ENCODE measurements around the gene IMPACT.

IMPACT gene

DNA sequence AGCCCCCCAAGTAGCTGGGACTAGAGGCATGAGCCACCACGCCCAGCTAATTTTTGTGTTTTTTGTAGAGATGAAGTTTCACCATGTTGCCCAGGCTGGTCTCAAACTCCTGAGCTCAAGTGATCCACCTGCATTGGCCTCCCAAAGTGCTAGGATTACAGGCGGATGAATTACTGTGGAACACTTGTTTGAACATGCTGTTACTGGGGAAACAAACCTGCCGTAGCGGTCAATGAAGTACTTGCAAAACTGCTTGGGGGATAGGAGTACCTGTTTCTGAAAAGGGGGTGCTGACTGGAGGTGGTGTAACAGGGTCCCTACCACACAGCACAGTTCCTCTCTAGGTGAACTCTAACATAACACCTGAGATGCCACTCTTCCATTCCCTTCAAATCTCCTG lies 5.9 kb upstream of the IMPACT start:
- no peak for DNase-seq (ENCODE audit: low read depth in 2 of 3, low spot score in 1 of 3)

DNA sequence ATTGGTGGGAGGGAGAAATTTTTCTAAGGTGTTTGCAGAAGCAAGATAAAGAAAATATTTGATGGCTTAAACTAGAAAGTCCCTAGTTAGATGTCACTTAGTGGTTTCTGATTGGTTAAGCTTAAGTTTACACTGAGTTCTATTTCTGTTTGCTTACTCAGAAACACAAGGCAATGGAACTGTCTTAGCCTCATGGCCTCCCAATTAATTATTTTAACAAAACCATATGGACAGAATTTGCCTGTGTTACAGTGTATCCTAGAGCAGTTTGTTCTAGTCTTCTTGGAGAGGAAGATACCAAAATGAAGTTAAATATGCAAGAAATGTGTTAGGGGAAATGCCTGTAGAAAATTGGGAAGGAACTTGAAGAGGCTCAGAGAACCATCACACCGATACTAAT lies 4.6 kb upstream of the IMPACT start:
- DNase-seq (ENCODE audit: low read depth in 2 of 3, low spot score in 1 of 3): no peak

DNA sequence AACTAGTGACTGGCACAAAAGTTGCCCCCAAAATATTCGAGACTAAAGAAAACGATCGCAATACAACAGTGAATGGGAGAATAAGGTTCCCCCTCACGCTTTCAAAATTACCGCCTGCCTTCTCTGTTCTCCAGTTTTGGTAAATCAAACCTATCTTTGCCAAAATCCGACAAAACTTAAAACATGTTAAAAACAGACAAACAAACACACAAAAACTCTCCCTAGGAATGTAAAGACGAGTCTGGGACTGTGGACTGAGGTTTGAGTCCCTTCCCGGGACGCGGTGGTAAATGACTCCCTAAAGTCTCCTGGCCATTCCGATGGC lies 435 bp upstream of the IMPACT start:
- no peak for DNase-seq (ENCODE audit: low read depth in 2 of 3, low spot score in 1 of 3)

DNA sequence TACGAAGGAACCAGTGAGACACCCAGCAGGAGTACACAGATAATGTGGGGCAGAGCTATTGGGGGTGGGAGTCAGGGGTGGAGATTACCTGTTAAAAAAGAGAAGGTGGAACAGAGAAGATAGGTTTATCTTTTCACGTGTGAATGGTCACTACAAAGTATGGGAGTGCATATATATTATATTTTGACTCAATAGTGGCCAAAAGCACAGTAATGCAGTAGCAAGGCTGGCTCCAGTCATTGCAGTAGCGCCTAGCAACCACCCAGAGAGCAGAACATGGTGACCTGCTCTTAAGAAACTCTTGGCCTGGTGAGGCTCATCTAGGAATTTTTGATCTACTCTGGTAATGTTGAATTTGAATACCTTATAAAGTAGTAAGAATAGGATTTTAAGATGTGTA lies 1.0 kb downstream of the IMPACT start:
- DNase-seq (ENCODE audit: low read depth in 2 of 3, low spot score in 1 of 3): no peak

DNA sequence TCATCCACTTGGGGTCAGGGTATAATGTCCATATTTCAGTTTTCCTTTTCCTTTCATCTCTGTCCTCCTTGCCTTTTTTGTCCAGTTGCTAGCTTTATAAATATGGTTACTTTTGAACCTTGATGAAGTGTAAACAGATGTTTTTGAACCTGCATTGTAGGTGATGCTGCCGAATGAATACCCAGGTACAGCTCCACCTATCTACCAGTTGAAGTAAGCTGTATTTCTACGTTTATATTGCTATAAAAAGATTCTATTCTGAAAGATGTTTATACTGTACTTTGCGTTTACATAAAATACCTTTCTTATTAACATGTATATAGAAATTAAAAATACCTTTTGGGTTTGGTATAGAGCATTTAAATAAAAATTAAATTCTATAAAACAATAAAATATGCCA lies 2.2 kb downstream of the IMPACT start:
- DNase-seq (ENCODE audit: low read depth in 2 of 3, low spot score in 1 of 3): no peak

DNA sequence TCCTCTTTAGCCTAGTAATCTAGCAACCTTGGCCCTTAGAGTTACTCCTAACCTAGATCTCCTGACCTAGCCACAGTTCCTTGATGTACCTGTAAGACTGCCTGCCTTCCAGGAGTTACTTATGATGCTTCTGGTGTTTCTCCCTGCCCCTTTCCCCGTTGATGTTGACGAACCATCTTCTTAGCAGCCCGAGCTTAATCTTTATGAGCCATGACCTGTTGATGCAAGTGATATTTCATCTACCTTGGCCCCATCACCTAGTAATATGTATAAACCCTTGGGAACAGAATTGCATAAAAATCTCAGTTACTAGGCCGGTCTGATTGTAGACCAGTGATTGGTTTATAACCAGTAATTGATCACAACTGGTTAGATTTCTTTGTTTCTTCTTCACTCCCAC lies 2.7 kb downstream of the IMPACT start:
- DNase-seq (ENCODE audit: low read depth in 2 of 3, low spot score in 1 of 3): no peak

DNA sequence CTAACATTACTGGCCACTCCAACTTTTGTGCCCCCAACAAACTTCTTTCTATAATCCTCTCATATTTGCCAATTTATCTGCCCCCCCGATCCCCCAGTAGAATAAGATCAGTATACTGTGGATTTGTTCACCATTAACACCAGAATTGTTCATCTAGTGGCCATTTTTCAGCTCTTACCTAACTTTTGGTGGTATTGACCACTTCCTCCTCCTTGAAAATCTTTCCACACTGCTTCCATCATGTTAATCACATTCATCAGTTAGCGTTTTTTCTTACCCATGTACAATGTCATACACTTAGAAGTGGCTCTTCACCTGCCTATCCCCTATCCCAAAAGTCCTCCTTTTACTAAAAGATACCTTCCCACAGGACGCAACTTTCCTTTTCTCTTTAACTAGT lies 6.1 kb downstream of the IMPACT start:
- DNase-seq (ENCODE audit: low read depth in 2 of 3, low spot score in 1 of 3): no peak

DNA sequence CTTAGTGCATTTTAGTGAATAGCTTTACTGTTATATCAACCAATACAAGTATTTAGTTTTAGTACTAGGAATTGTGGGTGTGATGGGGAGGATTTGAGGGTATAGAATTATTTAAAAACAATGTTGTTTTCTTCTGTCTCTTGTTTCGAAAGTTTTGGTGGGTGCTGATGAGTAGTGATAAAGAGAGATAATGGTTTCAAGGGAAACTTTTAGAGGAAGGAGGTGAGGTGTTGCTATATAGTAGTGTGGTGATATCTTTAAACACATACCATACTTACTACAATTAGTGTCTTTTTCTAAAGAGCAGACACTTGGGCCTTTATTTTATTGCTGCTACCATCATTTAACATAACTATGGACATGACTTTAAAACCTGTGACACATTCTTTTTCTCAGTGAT lies 10.5 kb downstream of the IMPACT start:
- DNase-seq (ENCODE audit: low read depth in 2 of 3, low spot score in 1 of 3): no peak

DNA sequence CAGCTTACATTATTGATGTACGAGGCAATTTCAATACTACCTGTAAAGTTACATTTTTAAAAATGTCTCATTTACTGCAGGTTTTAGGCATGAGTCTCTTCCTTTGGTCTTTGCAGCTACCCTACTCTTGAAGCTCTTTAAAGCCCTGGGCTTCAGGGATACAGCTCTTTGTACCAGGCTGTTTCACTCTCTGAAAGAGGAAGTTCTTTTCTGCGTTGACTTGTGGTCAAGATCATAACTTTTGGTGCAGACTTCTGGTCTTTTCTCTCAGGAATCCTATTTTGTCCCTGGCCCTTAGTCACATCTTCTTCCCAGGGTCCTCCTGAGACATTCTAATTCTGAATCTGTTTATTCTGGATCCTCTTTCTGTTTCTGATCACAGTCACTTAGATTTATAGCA lies 17.4 kb downstream of the IMPACT start:
- DNase-seq (ENCODE audit: low read depth in 2 of 3, low spot score in 1 of 3): no peak

DNA sequence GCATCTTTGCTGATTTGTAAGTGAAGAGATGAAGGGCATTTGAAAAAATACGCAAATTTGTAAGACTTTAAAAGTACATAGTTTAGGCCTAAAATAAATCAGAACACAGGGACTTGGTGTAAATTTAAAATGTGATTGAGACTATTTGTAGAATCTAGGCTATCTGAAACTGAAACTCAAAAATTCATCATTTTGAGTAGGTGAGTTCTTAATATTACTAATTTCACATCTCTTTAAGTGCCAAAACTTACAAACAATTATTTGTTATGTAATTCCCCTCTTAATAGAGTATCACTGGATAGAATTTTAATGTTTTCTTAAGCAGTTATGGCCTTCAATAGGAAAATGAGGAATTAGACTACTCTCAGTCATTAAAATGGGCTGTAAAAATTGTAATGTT lies 20.0 kb downstream of the IMPACT start:
- no peak for DNase-seq (ENCODE audit: low read depth in 2 of 3, low spot score in 1 of 3)

DNA sequence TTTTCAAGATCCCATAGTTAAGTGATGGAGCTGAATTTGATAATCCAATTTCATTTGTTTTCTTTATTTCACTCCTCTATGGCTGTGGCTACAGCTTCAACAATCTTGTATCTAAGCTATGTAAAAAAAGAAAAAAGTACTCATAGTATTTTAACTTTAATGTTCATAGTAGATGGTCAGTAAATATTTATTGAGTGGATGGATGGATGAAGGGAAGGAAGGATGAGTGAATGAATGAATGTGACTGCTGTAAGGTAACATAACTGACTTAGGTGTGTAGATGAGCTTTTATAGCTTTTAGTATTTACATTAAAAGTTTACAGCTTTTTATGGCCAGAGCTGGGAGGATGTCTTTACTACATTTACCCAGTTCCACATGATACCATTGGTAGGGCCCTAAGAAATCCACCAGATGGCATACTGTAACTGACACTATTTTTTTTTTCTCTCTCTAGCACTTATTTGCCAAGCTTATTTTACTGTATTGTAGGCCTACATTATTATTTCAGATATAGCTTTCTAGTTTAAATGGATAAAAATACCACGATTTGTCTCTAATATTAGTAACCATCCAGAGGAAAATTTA lies 20.6 kb downstream of the IMPACT start:
- DNase-seq (ENCODE audit: low read depth in 2 of 3, low spot score in 1 of 3): no peak

DNA sequence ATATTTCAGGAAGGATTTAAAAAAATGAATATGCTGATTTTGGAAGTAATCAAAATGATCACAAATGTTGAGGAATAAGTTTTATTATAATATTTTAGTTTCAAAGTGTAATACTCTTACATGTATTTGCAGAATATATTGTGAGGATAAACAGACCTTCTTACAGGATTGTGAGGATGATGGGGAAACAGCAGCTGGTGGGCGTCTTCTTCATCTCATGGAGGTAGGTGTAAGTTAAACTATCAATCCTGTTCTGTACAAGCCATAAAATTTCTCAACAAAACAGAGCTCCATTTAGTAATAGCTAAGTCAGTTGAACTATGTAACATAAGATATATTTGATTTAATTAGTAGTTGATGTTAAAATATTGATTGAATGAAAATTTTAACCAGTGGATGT lies 21.5 kb downstream of the IMPACT start:
- no peak for DNase-seq (ENCODE audit: low read depth in 2 of 3, low spot score in 1 of 3)

DNA sequence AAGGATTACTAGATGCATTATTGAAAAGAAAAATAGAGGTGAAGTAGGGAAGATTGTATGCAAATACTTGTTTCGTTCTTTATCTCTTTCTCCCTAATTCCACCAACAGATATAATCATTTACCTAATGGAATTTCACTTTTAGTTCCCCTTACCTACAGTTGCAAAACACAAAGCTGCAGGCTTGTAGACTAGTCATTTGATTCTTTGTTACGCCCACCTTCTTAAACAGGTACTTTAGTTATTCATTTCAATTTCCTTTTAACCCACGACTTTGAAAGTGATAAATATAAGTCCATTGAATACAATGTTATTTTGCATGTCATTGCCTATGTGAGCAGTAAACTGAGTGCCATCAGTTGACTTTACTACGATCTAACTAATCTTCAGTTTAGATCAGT lies 30.1 kb downstream of the IMPACT start:
- DNase-seq (ENCODE audit: low read depth in 2 of 3, low spot score in 1 of 3): no peak

DNA sequence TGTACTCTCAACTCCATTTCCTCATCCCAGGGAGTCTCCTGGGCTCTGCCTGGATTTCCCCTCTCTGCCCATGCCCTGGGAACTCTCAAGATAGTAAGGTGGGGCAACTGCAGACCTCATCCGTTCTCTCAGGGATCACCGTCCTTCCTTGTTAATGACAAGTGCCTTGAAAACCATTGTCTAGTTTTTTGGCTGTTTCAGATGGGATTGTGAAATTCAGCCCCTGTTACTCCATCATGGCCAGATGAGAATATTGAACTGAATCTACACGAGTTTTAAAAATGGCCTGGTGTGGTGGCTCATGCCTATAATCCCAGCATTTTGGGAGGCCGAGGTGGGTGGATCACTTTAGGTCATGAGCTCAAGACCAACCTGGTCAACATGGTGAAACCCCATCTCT lies 33.3 kb downstream of the IMPACT start:
- DNase-seq (ENCODE audit: low read depth in 2 of 3, low spot score in 1 of 3): no peak

DNA sequence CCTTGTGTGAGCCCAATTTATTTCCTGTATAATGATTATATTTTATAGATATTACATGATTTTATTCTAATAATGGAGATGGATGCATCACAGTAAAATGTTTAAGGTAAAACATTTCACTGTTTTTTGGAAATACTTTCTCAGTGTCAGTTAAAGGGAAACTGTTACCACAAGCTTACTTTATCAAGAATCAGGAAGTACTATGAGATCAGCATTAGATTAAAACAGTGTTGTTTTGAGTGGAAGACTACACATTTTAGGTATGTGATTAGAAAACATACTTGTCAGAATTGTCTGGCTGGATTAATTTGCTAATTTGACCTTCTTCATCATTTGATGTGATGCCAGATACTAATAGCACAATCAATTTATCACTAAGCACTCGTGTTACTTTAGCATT lies 33.9 kb downstream of the IMPACT start, which contains the start of gene HRH4:
TSS of gene HRH4 (plus strand) at position 250 of the 400 bp plus-strand sequence. CDS start at position 342, 92 bp downstream.
- DNase-seq (ENCODE audit: low read depth in 2 of 3, low spot score in 1 of 3): no peak

DNA sequence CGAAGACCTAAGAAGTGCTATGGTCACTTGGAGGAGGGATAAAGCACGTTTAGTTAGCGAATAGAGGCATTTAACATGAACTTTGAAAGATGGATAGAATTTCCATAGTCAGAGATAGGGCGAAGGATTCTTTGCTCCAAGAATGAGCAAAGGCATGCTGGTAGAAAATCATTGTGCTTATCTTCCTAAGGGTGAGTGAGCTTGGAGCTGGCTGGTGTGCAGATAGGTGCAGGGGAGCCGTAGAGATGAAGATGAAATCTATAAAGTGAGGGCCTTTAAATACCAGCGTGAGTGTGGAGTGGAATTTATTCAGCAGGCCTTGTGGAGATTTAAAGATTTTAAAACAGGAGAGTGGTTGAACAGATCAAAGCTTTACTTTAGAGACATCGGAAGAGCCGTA lies 35.5 kb downstream of the IMPACT start:
- no peak for DNase-seq (ENCODE audit: low read depth in 2 of 3, low spot score in 1 of 3)

DNA sequence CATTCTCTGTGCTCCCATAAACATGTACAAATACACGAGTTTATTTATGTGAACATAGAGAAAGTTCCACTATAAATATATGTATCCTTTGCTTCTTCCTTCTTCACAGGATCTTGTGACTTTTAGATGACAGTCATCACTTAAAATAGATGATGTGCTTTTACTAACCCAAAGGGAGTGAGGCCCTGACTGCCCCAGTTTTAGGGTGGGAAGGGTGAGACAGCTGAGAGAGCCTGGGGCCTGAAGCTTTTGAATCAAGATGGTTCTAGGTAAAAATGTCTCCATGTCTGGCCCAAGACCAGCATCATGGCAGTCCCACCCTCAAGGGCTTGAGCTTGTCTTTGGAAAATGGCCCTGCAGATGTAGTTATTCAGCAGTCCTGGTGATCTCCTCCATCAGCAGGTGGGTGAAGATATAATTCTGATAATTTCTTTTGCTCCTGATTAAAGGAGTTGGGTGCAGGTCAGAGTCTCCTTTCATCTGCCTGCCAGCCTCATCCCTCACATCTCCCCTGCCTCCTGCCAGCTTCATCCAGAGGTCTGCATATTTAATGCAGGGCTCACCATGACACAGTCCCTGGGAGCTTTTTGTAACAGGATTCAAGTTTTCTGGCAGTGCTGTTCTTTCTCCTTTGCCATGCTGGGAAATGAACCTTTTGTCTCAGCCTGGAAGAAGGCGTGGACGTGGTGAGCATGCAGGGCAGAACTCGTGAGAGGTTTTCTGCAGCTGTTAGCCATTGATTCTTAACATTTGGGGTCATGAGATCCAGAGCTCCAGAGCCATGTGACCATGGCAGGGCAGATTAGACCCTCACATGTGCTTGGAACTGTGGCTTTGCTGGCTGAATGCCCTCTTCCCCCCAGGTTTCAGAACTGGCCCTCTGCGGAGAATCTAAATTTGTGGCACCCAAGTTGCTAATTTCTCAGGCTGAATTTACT lies 36.6 kb downstream of the IMPACT start:
- DNase-seq (ENCODE audit: low read depth in 2 of 3, low spot score in 1 of 3): no peak

DNA sequence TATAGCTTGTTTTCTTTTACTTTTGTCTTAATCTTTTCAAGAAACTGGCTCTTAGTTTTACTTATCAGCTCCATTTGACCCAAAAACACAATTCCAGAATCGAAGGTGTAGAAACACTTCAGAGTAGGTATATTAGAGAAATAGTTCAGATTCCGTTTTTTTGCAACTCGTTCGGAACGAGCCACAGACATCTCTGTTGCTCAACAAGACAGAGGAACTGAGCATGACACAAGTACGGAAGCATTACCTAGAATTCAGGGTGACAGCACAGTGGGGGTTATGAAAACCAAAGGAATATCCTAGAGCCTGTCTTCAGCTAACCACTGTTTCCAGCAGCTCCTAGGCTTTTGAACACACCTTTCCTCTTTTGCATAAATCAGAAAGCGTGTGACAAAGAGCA lies 39.0 kb downstream of the IMPACT start:
- no peak for DNase-seq (ENCODE audit: low read depth in 2 of 3, low spot score in 1 of 3)

DNA sequence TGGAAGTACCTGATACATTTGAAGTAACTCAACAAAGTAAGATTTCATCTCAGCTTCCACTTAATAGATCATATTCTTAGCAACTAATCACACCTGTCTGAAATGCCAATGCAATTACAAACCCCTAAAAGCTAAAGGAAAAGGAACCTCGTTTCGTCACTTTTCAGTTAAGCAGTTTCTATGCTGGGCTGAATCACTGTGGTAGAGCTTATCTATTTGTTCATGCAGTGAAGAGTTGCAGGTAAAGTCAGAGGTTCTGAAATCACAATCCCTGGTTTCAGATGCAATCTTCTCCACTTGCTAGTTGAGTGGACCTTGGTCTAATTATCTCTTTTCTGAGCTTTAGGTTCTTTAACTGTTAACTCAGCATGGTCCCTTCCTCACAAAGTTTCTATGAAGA lies 40.3 kb downstream of the IMPACT start:
- no peak for DNase-seq (ENCODE audit: low read depth in 2 of 3, low spot score in 1 of 3)

DNA sequence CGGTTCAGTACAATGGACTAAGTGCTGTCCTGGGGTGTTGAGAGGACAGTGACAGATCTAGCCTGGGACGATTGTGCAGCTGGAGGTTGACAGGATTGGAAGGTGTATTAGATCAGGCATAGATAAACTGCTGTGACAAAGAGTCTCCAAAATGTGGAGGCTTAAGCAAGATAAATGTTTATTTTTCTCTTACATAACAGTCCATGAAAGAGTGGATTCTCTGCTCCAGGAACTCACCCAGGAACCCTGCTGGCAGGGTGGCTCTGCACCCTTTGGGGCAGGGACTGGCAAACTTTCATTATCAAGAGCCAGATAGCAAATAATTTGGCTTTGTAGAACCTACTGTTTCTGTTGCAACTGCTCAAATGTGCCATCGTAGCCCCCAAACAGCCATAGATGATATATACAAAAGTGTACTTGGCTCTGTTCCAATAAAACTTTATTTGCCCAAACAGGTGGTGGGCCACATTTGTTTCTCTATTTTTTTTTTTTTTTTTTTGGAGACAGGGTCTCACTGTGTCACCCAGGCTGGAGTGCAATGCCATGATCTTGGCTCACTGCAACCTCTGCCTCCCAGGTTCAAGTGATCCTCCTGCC lies 43.6 kb downstream of the IMPACT start:
- DNase-seq (ENCODE audit: low read depth in 2 of 3, low spot score in 1 of 3): no peak

DNA sequence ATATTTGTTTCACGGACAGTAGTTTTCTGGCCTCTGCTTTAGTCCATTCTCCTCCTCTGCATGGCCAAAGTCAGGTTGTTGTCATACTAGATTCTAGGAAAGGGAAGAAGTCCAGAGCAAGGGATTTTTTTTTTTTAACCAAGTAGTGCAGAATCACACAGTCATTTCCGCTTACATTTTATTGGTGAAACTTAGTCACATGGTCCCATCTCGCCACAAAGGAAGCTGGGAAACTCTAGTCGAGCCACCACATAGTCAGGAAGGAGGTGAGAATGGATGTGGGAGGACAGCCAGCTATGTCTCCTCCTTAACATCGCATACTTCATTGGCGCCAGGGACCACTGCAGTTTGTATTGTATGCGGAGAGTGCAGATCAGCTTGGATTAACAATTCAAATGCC lies 44.3 kb downstream of the IMPACT start:
- DNase-seq (ENCODE audit: low read depth in 2 of 3, low spot score in 1 of 3): no peak

DNA sequence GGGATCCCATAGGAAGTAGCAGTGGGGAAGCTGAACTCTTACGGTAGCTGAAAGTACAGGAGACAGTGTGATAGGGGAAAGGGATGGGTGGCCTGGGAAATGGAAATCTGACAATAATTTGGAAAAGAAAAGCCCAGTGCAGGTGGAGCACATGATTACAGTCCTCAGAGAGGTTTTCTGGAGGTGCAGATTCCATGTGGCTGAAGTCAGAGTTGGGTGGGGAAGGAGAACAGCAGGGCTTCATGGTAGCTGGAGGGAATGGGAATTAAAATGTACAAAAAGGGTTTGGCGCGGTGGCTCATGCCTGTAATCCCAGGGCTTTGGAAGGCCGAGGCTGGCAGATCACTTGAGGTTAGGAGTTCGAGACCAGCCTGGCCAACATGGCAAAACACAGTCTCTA lies 46.1 kb downstream of the IMPACT start:
- DNase-seq (ENCODE audit: low read depth in 2 of 3, low spot score in 1 of 3): no peak

DNA sequence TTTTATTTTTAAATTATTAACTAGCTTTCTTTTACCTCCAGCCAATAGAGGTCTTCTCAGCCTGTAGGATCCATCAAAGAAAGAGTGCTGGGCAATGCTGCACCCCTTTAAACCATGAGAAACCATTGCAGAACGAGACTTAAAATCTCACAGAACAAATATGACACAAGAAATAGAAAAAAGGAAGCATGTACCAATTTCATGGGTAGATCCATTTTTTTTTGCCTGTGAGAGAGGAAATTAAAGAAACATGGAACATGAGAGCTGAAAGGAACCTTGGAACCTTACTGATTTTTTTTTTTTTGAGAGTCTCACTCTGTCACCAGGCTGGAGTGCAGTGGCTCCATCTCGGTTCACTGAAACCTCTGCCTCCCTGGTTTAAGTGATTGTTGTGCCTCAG lies 47.9 kb downstream of the IMPACT start:
- DNase-seq (ENCODE audit: low read depth in 2 of 3, low spot score in 1 of 3): no peak
